LNCaP clone FGC (cell line): ENCODE results near the gene PRR14L.
A peak's percentile ranks its signal among the peaks of the same experiment; 100 is the strongest.

Source experiments
- DNase-seq: peaks from one replicate; pipeline ENCODE4 v3.0.0-alpha.2; 2011; ENCODE audit warnings: low read depth
- H3K4me3 ChIP-seq: 2 replicates; pipeline ENCODE4 v1.5.1; 2011; ENCODE audit warnings: mild to moderate bottlenecking, low read depth, low read length, control low read depth
- TF ChIP-seq, protein P1 (sequence below): IDR thresholded peaks from 2 replicates; pipeline ENCODE4 v1.5.1; 2012; ENCODE audit warnings: mild to moderate bottlenecking; ENCODE audit not compliant: control insufficient read depth, insufficient read depth; ENCODE audit errors: extremely low read depth

PRR14L gene

DNA sequence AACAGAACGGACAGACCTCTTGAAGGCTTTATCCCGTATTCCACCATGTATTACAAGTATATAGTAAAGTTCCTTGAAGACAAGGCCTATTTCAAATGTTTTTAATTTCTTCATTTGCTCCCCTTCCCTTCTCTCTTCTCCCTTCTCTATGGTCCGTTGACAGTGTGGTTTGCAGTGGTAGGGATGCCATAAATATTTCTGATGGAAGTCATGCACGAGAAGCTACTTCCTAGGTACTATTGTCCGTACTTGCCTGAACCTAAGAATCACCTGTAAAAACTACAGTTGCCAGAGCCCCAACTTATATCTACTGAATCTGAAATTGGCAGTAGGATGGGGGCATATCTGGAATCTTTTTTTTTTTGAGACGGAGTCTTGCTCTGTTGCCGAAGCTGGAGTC lies 90.7 kb downstream of the PRR14L start:
- no peak overlapping the region for H3K4me3 ChIP-seq
- no peak for DNase-seq
- TF ChIP-seq, protein P1, sequence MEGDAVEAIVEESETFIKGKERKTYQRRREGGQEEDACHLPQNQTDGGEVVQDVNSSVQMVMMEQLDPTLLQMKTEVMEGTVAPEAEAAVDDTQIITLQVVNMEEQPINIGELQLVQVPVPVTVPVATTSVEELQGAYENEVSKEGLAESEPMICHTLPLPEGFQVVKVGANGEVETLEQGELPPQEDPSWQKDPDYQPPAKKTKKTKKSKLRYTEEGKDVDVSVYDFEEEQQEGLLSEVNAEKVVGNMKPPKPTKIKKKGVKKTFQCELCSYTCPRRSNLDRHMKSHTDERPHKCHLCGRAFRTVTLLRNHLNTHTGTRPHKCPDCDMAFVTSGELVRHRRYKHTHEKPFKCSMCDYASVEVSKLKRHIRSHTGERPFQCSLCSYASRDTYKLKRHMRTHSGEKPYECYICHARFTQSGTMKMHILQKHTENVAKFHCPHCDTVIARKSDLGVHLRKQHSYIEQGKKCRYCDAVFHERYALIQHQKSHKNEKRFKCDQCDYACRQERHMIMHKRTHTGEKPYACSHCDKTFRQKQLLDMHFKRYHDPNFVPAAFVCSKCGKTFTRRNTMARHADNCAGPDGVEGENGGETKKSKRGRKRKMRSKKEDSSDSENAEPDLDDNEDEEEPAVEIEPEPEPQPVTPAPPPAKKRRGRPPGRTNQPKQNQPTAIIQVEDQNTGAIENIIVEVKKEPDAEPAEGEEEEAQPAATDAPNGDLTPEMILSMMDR = no peak

DNA sequence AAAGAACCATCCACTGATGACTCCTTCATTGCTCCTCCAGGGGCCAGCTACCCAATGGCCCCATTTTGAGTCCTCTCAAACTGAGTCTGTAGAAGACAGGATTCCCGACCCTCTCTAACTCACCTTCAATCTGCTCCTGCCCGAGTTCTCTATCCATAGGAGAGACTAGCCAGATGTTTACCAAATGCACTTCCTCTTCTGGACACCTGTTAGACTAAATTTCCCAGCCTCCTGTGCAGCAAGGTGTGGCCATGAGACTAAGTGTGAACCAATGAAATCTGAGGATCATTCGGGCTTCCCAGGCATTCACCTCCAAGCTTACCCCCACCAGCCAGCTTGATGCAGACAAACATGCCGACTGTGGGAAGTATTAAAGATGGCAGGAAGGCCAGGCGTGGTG lies 95.5 kb downstream of the PRR14L start:
- H3K4me3 ChIP-seq = no peak overlapping the region
- TF ChIP-seq, protein P1 = no peak
- DNase-seq = no peak

DNA sequence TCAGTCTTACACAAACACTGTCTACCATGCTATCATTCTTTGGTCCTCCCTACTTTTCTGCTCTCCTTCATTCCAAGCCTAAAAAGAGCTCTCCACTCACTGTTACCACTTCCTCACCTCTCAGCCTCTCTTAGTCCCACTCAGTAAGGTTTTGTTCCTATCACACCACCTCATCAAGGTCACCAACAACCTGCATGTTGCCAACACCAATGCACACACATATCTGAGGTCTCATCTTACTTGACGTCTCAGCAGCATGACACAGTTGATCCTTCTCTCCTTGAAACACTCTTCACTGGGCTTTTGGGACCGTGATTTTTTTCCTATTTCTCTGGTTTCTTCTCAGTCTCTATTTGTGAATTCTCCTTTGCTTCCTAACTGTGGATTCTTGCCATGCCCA lies 96.0 kb downstream of the PRR14L start:
- TF ChIP-seq, protein P1 = no peak
- H3K4me3 ChIP-seq = no peak overlapping the region

DNA sequence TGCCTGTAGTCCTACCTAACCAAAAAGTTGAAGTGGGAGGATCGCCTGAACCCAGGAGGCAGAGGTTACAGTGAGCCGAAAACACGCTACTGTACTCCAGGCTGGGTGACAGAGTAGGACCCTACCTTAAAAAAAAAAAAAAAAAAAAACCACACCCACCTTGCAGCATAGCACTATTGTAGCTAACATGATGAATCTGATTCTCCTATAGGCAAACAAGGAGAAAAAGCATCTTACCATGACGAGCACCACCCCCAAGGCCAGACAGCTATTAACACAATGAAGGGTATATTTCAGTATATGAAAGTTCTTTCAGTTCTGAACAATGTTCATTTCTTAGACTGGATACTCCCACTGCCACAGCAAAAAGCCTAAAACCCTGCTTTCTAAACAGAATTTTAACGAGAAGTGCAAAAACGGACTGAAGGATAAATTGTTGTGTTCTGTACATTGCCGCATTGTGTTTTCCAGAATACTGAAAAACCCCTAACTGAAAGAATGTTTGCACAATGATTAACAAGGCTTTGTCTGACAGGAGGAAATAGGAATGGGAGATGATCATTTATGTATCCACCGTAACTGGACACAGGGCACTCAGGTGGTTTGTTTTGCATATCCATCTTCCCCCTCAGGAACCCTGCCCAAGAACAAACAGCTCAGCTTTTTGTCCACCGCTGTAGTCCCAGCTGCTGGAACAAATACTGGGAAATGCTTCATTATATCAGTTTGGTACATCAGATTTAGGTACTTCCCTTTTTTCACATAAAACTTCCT lies 96.8 kb downstream of the PRR14L start:
- TF ChIP-seq, protein P1 = no peak
- no peak overlapping the region for H3K4me3 ChIP-seq
- DNase-seq = peak; percentile 62

More for the DNA sequence above, 96.0 kb downstream of the PRR14L start:
- DNase-seq = no peak

DNA sequence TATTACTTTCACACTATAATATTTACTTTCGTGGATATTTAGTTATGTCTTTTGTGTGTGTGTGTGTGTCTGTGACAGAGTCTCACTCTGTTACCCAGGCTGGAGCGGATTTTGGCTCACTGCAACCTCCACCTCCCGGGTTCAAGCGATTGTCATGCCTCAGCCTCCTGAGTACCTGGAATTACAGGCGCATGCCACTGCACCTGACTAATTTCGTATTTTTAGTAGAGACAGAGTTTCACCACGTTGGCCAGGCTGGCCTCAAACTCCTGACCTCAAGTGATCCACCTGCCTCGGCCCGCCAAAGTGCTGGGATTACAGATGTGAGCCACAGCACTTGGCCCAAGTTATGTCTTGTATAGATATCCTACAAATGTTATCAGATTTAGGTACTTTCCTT lies 97.8 kb downstream of the PRR14L start:
- DNase-seq = no peak
- TF ChIP-seq, protein P1 = no peak
- no peak overlapping the region for H3K4me3 ChIP-seq

DNA sequence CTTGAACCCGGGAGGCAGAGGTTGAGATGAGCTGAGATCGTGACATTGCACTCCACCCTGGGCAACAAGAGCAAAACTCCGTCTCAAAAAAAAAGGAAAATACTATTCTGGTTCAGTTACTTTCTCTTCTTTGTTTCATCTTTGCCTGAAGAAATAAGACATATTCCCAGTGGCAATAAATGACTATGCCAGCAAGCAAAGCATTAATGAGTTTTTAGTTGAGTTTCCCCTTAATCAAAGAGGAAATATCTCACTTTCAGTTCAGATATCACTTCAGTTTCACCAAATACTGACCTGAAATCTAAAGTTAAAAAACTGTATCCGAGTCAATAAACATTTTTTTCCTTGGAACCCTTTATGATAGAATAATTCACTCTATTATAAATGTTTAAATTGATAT lies 98.3 kb downstream of the PRR14L start:
- H3K4me3 ChIP-seq = no peak overlapping the region
- DNase-seq = no peak
- TF ChIP-seq, protein P1 = no peak

DNA sequence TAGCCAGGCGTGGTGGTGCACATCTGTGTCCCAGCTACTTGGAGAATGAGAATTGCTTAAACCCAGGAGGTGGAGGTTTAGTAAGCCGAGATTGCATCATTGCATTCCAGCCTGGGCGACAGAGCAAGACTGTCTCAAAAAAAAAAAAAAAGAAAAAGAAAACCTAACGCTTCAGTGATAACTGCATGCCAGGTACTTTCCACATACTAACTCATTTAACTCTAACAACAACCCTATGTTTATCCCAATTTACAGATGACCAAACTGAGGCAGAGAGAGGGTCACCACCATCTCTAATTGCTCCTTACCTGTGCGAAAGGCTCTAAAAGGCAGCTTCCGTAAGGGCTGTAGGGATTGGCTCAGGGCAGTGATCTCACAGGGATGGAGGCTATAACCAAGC lies 99.5 kb downstream of the PRR14L start:
- TF ChIP-seq, protein P1 = no peak
- no peak for DNase-seq
- H3K4me3 ChIP-seq = no peak overlapping the region
